Osteoblast (primary cell): Measurements from ENCODE around the gene ADGRD1. TPM values are rescaled to one million over a fixed set of nuclear protein-coding genes. Genes with fewer than 3 reads are reported as not detected.
A peak's percentile ranks its signal among the peaks of the same experiment; 100 is the strongest.

ENCODE experiments used
- DNase-seq: peaks from one replicate; pipeline ENCODE4 v3.0.0; 2011; ENCODE audit warnings: low spot score, mixed read lengths; ENCODE audit not compliant: insufficient read length; ENCODE audit errors: missing footprints
- H2AFZ ChIP-seq: 2 replicates; pipeline ENCODE4 v1.6.0; 2011; ENCODE audit warnings: mild to moderate bottlenecking, low read length
- H3K27ac ChIP-seq: 2 replicates; pipeline ENCODE4 v1.5.1; 2011; ENCODE audit warnings: mild to moderate bottlenecking, low read depth, low read length, moderate library complexity
- H3K27me3 ChIP-seq: 2 replicates; pipeline ENCODE4 v1.6.0; 2012; ENCODE audit warnings: mild to moderate bottlenecking, control low read depth, inconsistent platforms, low read length, moderate library complexity; ENCODE audit not compliant: insufficient read depth
- H3K36me3 ChIP-seq: 2 replicates; pipeline ENCODE4 v1.5.1; 2011; ENCODE audit warnings: mild to moderate bottlenecking, low read length, control low read depth, moderate library complexity; ENCODE audit not compliant: insufficient read depth
- H3K4me1 ChIP-seq: 2 replicates; pipeline ENCODE4 v1.5.1; 2011; ENCODE audit warnings: mild to moderate bottlenecking, low read length, control low read depth, moderate library complexity; ENCODE audit not compliant: insufficient read depth
- H3K4me2 ChIP-seq: 2 replicates; pipeline ENCODE4 v1.6.0; 2011; ENCODE audit warnings: mild to moderate bottlenecking, low read length; ENCODE audit not compliant: insufficient read depth
- H3K4me3 ChIP-seq: fragments of 200-600 bp; sonication (generic); 3 replicates; pipeline ENCODE4 v1.5.1; 2012; ENCODE audit warnings: mild to moderate bottlenecking, low read length, inconsistent platforms; ENCODE audit not compliant: insufficient read depth
- H3K79me2 ChIP-seq: 2 replicates; pipeline ENCODE4 v1.6.0; 2012; ENCODE audit warnings: mild to moderate bottlenecking, low read length, control low read depth, inconsistent platforms; ENCODE audit not compliant: insufficient read depth
- H3K9me3 ChIP-seq: 2 replicates; pipeline ENCODE4 v1.5.1; 2011; ENCODE audit warnings: low read depth, low read length, control low read depth
- H4K20me1 ChIP-seq: 2 replicates; pipeline ENCODE4 v1.6.0; 2012; ENCODE audit warnings: mild to moderate bottlenecking, low read length, control low read depth; ENCODE audit not compliant: insufficient read depth
- CTCF ChIP-seq: IDR thresholded peaks from 2 replicates; pipeline ENCODE4 v1.5.1; 2011; ENCODE audit warnings: mild to moderate bottlenecking, low read depth, low read length, moderate library complexity; ENCODE audit errors: extremely low read depth
- total RNA-seq: library from RNA; depleted of rRNA; stranded (reverse); fragments of >200 nt; gene quantifications from 2 replicates; pipeline ENCODE4 v1.2.3, GENCODE V29; 2012

ADGRD1 gene
- total RNA-seq, 1 donor: 0.72 TPM

- no peaks in the 10 kb centered on the region for H4K20me1 ChIP-seq
- H3K79me2 ChIP-seq: no peaks in the 10 kb centered on the region
- H3K4me3 ChIP-seq: no peak overlapping the region
- no peaks in the 10 kb centered on the region for H3K36me3 ChIP-seq
- no peak overlapping the region for H2AFZ ChIP-seq
- H3K4me2 ChIP-seq: no peak overlapping the region
- H3K27ac ChIP-seq: no peak overlapping the region
- H3K27me3 ChIP-seq: no peaks in the 10 kb centered on the region
- no peaks in the 10 kb centered on the region for H3K9me3 ChIP-seq
- DNase-seq: peak; percentile 31
- TF ChIP-seq CTCF: no peak
- H3K4me1 ChIP-seq: no peaks in the 10 kb centered on the region
Measured at GRCh38 chr12:131033886-131034482, 80.3 kb downstream of the ADGRD1 start.

- Histone ChIP-seq H3K9me3 (no peaks in the 10 kb centered on the region), H3K4me1 (no peaks in the 10 kb centered on the region), H3K79me2 (no peaks in the 10 kb centered on the region), H2AFZ (no peak overlapping the region), H3K27me3 (no peaks in the 10 kb centered on the region), H3K4me2 (no peak overlapping the region), H3K36me3 (no peaks in the 10 kb centered on the region), H3K4me3 (no peak overlapping the region), H3K27ac (no peak overlapping the region), H4K20me1 (no peaks in the 10 kb centered on the region)
- no peak for TF ChIP-seq CTCF
- DNase-seq: peak; percentile 52
Measured at GRCh38 chr12:131034631-131035244, 81.0 kb downstream of the ADGRD1 start.

GRCh38 chr12:131035245-131035681 lies 81.6 kb downstream of the ADGRD1 start:
- Histone ChIP-seq H3K36me3 (no peaks in the 10 kb centered on the region), H3K4me3 (no peak overlapping the region), H3K9me3 (no peaks in the 10 kb centered on the region), H3K27ac (no peak overlapping the region), H3K27me3 (no peaks in the 10 kb centered on the region), H2AFZ (no peak overlapping the region), H4K20me1 (no peaks in the 10 kb centered on the region), H3K4me2 (no peak overlapping the region), H3K79me2 (no peaks in the 10 kb centered on the region), H3K4me1 (no peaks in the 10 kb centered on the region)
- no peak for TF ChIP-seq CTCF
- DNase-seq: peak; percentile 61

- no peaks in the 10 kb centered on the region for H3K79me2 ChIP-seq
- no peak overlapping the region for H2AFZ ChIP-seq
- H4K20me1 ChIP-seq: no peaks in the 10 kb centered on the region
- H3K27ac ChIP-seq: no peak overlapping the region
- no peaks in the 10 kb centered on the region for H3K27me3 ChIP-seq
- no peak overlapping the region for H3K4me2 ChIP-seq
- DNase-seq: peak; percentile 44
- H3K4me1 ChIP-seq: no peaks in the 10 kb centered on the region
- H3K9me3 ChIP-seq: no peaks in the 10 kb centered on the region
- H3K36me3 ChIP-seq: no peaks in the 10 kb centered on the region
- TF ChIP-seq CTCF: no peak
- no peak overlapping the region for H3K4me3 ChIP-seq
Measured at GRCh38 chr12:131038159-131038558, 84.5 kb downstream of the ADGRD1 start.
